Upper lobe of left lung (tissue), 6 donors: ENCODE data around the gene DNAJC16. TPM values are rescaled to one million over a fixed set of nuclear protein-coding genes. Genes with fewer than 3 reads are reported as not detected.
"Not testable (repeated sequence)": the region's sequence is repeated elsewhere in the genome, so short reads cannot be mapped to it uniquely, and the experiment has no call there.

Experiments
- ATAC-seq, 2 donors: fragments of 200-7000 bp; cut with Tn5 transposase; one replicate each; pipeline ENCODE4 v1.9.1; 2022; ENCODE audit warnings: mild to moderate bottlenecking in 2 of 2, moderate library complexity in 2 of 2; ENCODE audit not compliant: low FRiP score in 2 of 2
- DNase-seq, 2 donors: peaks; one replicate each; pipeline ENCODE4 v3.0.0-alpha.2; 2019 to 2020
- H3K27ac ChIP-seq, 4 donors: fragments of 200-600 bp; sonication (generic); one replicate each; pipeline ENCODE4 v1.5.1; 2016 to 2019
- H3K27me3 ChIP-seq, 4 donors: fragments of 200-600 bp; sonication (generic); one replicate each; pipeline ENCODE4 v1.5.1; 2017 to 2019
- H3K36me3 ChIP-seq, 4 donors: fragments of 200-600 bp; sonication (generic); one replicate each; pipeline ENCODE4 v1.5.1; 2016 to 2019
- H3K4me1 ChIP-seq, 4 donors: fragments of 200-600 bp; sonication (generic); one replicate each; pipeline ENCODE4 v1.5.1; 2018 to 2019
- H3K4me3 ChIP-seq, 4 donors: fragments of 200-600 bp; sonication (generic); one replicate each; pipeline ENCODE4 v1.5.1; 2017 to 2019; ENCODE audit warnings: mild to moderate bottlenecking in 2 of 4, moderate library complexity in 1 of 4
- H3K9me3 ChIP-seq, 4 donors: fragments of 200-600 bp; sonication (generic); one replicate each; pipeline ENCODE4 v1.5.1; 2018 to 2019
- EP300 ChIP-seq, 4 donors: sonication (generic); formaldehyde crosslinking; IDR thresholded peaks; one replicate each; pipeline ENCODE4 v1.5.1; 2017; ENCODE audit warnings: antibody characterized with exemption in 4 of 4, control low read depth in 2 of 4
- POLR2A ChIP-seq, 4 donors: fragments of 450-650 bp; IDR thresholded peaks; one replicate each; pipeline ENCODE4 v1.5.1; 2016 to 2017; ENCODE audit warnings: antibody characterized with exemption in 4 of 4, mild to moderate bottlenecking in 2 of 4
- POLR2AphosphoS5 ChIP-seq, 2 donors: sonication (generic); formaldehyde crosslinking; IDR thresholded peaks; one replicate each; pipeline ENCODE4 v1.5.1; 2017; ENCODE audit warnings: antibody characterized with exemption in 2 of 2
- WGBS, 2 donors: methylation state at CpG; one replicate each; pipeline ENCODE4 v1.1.5; 2017 to 2018; 5-methylcytosine and 5-hydroxymethylcytosine counted together
- total RNA-seq, 6 donors: library from RNA; depleted of rRNA in 4 of 6; stranded (reverse); fragments of >200 nt in 4 of 6; gene quantifications; one replicate each; pipeline versions ENCODE4 v1.1.0 to v1.2.1, GENCODE V29; 2016 to 2021
- TF ChIP-seq, protein P1 (sequence below), 6 experiments: fragments of 450-650 bp in 4 of 6; fragments of 200-600 bp in 2 of 6; sonication (generic) in 2 of 6; IDR thresholded peaks; one replicate each; pipeline ENCODE4 v1.5.1; 2016 to 2019; ENCODE audit warnings: antibody characterized with exemption in 6 of 6
- donor health status: DM: no; HTN: no; CAD: no; lungs with moderate emphysema.
- donor health status: DM: no; HTN: yes; CAD: no; lungs with severe emphysema.

DNAJC16 gene
- total RNA-seq, 6 donors from 2014 or later, result 12.7 to 23.0 (median 17.1) TPM

DNA sequence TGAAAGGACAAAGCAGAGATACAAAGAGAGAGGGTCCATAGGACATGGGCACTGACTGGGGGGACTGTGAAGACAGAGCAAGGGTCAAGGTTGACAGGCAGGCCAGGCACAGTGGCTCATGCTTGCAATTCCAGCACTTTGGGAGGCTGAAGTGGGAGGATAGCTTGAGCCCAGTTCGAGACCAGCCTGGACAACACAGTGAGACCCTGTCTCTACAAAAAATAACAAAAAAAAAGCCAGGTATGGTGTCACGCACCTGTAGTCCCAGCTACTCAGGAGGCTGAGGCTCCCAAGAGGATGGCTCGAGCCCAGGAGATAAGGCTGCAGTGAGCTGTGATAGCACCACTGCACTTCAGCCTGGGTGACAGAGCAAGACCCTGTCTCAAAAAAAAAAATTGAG, 7.0 kb upstream of the DNAJC16 start:
- Histone ChIP-seq H3K4me3 (no peak overlapping the region), H3K36me3 (peaks cover 0 to 13% (median 3%) of the 10 kb centered on the region in 4 donors), H3K9me3 (no peaks in the 10 kb centered on the region), H3K27me3 (no peaks in the 10 kb centered on the region), H3K27ac (no peak overlapping the region), H3K4me1 (peaks cover 8 to 15% (median 10%) of the 10 kb centered on the region in 4 donors)
- WGBS, 2 donors, result 97 to 98% methylated on average over 3 of the region's 3 CpGs
- TF ChIP-seq POLR2AphosphoS5 (IDR thresholded peaks at IDR 0.05) (no peak), EP300 (IDR thresholded peaks at IDR 0.05) (no peak), POLR2A (IDR thresholded peaks at IDR 0.05) (no peak)
- TF ChIP-seq, protein P1, sequence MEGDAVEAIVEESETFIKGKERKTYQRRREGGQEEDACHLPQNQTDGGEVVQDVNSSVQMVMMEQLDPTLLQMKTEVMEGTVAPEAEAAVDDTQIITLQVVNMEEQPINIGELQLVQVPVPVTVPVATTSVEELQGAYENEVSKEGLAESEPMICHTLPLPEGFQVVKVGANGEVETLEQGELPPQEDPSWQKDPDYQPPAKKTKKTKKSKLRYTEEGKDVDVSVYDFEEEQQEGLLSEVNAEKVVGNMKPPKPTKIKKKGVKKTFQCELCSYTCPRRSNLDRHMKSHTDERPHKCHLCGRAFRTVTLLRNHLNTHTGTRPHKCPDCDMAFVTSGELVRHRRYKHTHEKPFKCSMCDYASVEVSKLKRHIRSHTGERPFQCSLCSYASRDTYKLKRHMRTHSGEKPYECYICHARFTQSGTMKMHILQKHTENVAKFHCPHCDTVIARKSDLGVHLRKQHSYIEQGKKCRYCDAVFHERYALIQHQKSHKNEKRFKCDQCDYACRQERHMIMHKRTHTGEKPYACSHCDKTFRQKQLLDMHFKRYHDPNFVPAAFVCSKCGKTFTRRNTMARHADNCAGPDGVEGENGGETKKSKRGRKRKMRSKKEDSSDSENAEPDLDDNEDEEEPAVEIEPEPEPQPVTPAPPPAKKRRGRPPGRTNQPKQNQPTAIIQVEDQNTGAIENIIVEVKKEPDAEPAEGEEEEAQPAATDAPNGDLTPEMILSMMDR (IDR thresholded peaks at IDR 0.05), result no peak
- DNase-seq, result no peak
- no peak for ATAC-seq

GRCh38 chr1:15521206-15521906, 5.3 kb upstream of the DNAJC16 start:
- not testable (repeated sequence) for ATAC-seq, H3K4me3 ChIP-seq, H3K27ac ChIP-seq, H3K27me3 ChIP-seq, DNase-seq, H3K9me3 ChIP-seq
- Histone ChIP-seq H3K36me3 (peaks cover 0 to 13% (median 3%) of the 10 kb centered on the region in 4 donors), H3K4me1 (peaks cover 18 to 27% (median 19%) of the 10 kb centered on the region in 4 donors)
- WGBS, 2 donors, result 88 to 92% methylated on average over 17 of the region's 17 CpGs

DNA sequence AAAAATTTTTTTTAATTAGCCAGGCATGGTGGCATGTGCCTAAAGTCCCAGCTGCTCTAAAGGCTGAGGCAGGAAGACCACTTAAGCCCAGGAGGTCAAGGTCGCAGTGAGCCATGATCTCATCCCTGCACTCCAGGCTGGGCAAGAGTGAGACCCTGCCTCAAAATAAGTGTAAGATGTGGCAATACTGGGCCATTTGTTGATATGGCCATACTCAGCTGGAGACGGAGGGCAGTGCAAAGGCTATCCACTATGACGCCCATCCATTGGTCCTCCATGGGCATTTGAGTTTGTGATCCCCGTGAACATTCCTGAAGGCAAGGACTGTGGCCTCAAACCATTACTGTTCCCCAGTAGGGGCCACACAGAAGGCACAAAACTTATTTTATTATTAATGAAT, 4.1 kb upstream of the DNAJC16 start:
- no peak for ATAC-seq
- Histone ChIP-seq H3K4me1 (peaks cover 23 to 32% (median 24%) of the 10 kb centered on the region in 4 donors), H3K36me3 (peaks cover 0 to 5% (median 0%) of the 10 kb centered on the region in 4 donors), H3K27me3 (no peaks in the 10 kb centered on the region), H3K27ac (peak overlapping the region in 1 of 4 donors; percentile 96), H3K4me3 (no peak overlapping the region), H3K9me3 (no peaks in the 10 kb centered on the region)
- TF ChIP-seq POLR2A (IDR thresholded peaks at IDR 0.05), result no peak
- no peak for TF ChIP-seq POLR2AphosphoS5 (IDR thresholded peaks at IDR 0.05)
- TF ChIP-seq, protein P1 (IDR thresholded peaks at IDR 0.05), result no peak
- TF ChIP-seq EP300 (IDR thresholded peaks at IDR 0.05), result no peak
- 100% methylated on average over 1 to 4 of the region's 4 CpGs for WGBS, 2 donors
- DNase-seq, result no peak

GRCh38 chr1:15523104-15524020, 3.3 kb upstream of the DNAJC16 start:
- no peaks in the 10 kb centered on the region for H3K9me3 ChIP-seq
- H3K4me1 ChIP-seq, result peaks cover 27 to 40% (median 30%) of the 10 kb centered on the region in 4 donors
- peak overlapping the region; percentile 96 to 100 (median 96) for H3K27ac ChIP-seq
- TF ChIP-seq POLR2AphosphoS5 (IDR thresholded peaks at IDR 0.05), result no peak
- peak in 1 of 4 donors; percentile 6 for TF ChIP-seq POLR2A (IDR thresholded peaks at IDR 0.05)
- DNase-seq (no peak), ATAC-seq (no peak)
- H3K27me3 ChIP-seq, result no peaks in the 10 kb centered on the region
- 42 to 52% methylated on average over 15 to 17 of the region's 18 CpGs for WGBS, 2 donors
- no peaks in the 10 kb centered on the region for H3K36me3 ChIP-seq
- peak overlapping the region; percentile 65 to 96 (median 78) for H3K4me3 ChIP-seq

GRCh38 chr1:15524021-15524282, 2.7 kb upstream of the DNAJC16 start, which contains the start of gene CASP9:
TSS of gene CASP9 (minus strand) at chr1:15524215. CDS start at chr1:15524200, 15 bp downstream.
- no peak for DNase-seq
- Histone ChIP-seq H3K9me3 (no peaks in the 10 kb centered on the region), H3K4me1 (peaks cover 27 to 43% (median 33%) of the 10 kb centered on the region in 4 donors), H3K27me3 (no peaks in the 10 kb centered on the region), H3K36me3 (no peaks in the 10 kb centered on the region), H3K4me3 (peak within 1 kb of the TSS; percentile 65 to 96 (median 78)), H3K27ac (peak within 1 kb of the TSS; percentile 96 to 100 (median 96))
- WGBS, 2 donors, result 0% methylated on average over 1 to 4 of the region's 27 CpGs
- TF ChIP-seq POLR2A (IDR thresholded peaks at IDR 0.05) (peak in 2 of 4 donors; percentile 16 to 43), EP300 (IDR thresholded peaks at IDR 0.05) (no peak), POLR2AphosphoS5 (IDR thresholded peaks at IDR 0.05) (peak; percentile 57 to 79)
- TF ChIP-seq, protein P1 (IDR thresholded peaks at IDR 0.05), result no peak
- no peak for ATAC-seq
